CD14-positive monocyte (primary cell): ENCODE data around the gene MPRIP. TPM values are rescaled to one million over a fixed set of nuclear protein-coding genes. Genes with fewer than 3 reads are reported as not detected.

Source experiments
- DNase-seq, 3 donors: peaks; one replicate each; pipeline ENCODE4 v3.0.0-alpha.2; 2011 to 2022
- H2AFZ ChIP-seq: 2 replicates; pipeline ENCODE4 v1.6.0; 2012; ENCODE audit warnings: mild to moderate bottlenecking, low read depth, low read length, inconsistent platforms; ENCODE audit not compliant: insufficient read depth, poor library complexity, severe bottlenecking
- H3K27ac ChIP-seq, 2 donors: 1 replicate in 1 of 2; 2 replicates in 1 of 2; pipeline ENCODE4 v1.5.1; 2012 to 2013; ENCODE audit warnings: low read length in 2 of 2, control low read depth in 1 of 2, inconsistent platforms in 1 of 2, low read depth in 1 of 2, mild to moderate bottlenecking in 1 of 2
- H3K27me3 ChIP-seq, 2 donors: one replicate each; pipeline versions ENCODE4 v1.6.0 to v1.6.1; 2011 to 2013; ENCODE audit warnings: low read length in 2 of 2; ENCODE audit not compliant: control insufficient read depth in 2 of 2, insufficient read depth in 2 of 2
- H3K36me3 ChIP-seq, 2 donors: replicated peaks in 1 of 2; 1 replicate in 1 of 2; 2 replicates in 1 of 2; pipeline versions ENCODE4 v1.5.1 to v1.6.1; 2012 to 2013; ENCODE audit warnings: low read length in 2 of 2, control low read depth in 1 of 2, inconsistent platforms in 1 of 2, mild to moderate bottlenecking in 1 of 2; ENCODE audit not compliant: insufficient read depth in 2 of 2, control insufficient read depth in 1 of 2
- H3K4me1 ChIP-seq, 2 donors: 1 replicate in 1 of 2; 2 replicates in 1 of 2; pipeline versions ENCODE4 v1.5.1 to v1.6.1; 2012 to 2013; ENCODE audit warnings: low read length in 2 of 2, control low read depth in 1 of 2, inconsistent platforms in 1 of 2, mild to moderate bottlenecking in 1 of 2, moderate library complexity in 1 of 2; ENCODE audit not compliant: insufficient read depth in 2 of 2, control insufficient read depth in 1 of 2
- H3K4me2 ChIP-seq: replicated peaks from 2 replicates; pipeline ENCODE3; 2012; ENCODE audit warnings: low read length, moderate library complexity, mild to moderate bottlenecking; ENCODE audit not compliant: poor library complexity, severe bottlenecking; ENCODE audit errors: extremely low read depth
- H3K4me3 ChIP-seq, 3 experiments: fragments of 200-600 bp in 1 of 3; sonication (generic) in 1 of 3; replicated peaks in 1 of 3; 1 replicate in 2 of 3; 2 replicates in 1 of 3; pipeline ENCODE4 v1.5.1; 2011 to 2013; ENCODE audit warnings: low read length in 3 of 3, mild to moderate bottlenecking in 3 of 3, control low read depth in 2 of 3, low read depth in 2 of 3, inconsistent platforms in 1 of 3, moderate library complexity in 1 of 3
- H3K79me2 ChIP-seq: 2 replicates; pipeline ENCODE4 v1.6.0; 2012; ENCODE audit warnings: mild to moderate bottlenecking, control low read depth, inconsistent platforms, low read length, moderate library complexity; ENCODE audit not compliant: insufficient read depth
- H3K9ac ChIP-seq: 2 replicates; pipeline ENCODE4 v1.6.0; 2017; ENCODE audit warnings: low read length, mild to moderate bottlenecking; ENCODE audit not compliant: insufficient read depth, poor library complexity, severe bottlenecking
- H3K9me3 ChIP-seq, 2 donors: replicated peaks in 1 of 2; 1 replicate in 1 of 2; 2 replicates in 1 of 2; pipeline versions ENCODE4 v1.5.1 to v1.6.1; 2012 to 2013; ENCODE audit warnings: low read length in 2 of 2, control low read depth in 1 of 2; ENCODE audit not compliant: control insufficient read depth in 1 of 2, insufficient read depth in 1 of 2
- H4K20me1 ChIP-seq: 2 replicates; pipeline ENCODE4 v1.6.0; 2012; ENCODE audit warnings: mild to moderate bottlenecking, low read length, control low read depth, moderate library complexity; ENCODE audit not compliant: insufficient read depth
- H3K27ac Mint-ChIP-seq, 7 donors: one replicate each; pipeline ENCODE4 v1.8.0; 2020; ENCODE audit warnings: mild to moderate bottlenecking in 7 of 7, mixed read lengths in 7 of 7, moderate library complexity in 6 of 7, inconsistent platforms in 2 of 7
- H3K27me3 Mint-ChIP-seq, 3 donors: one replicate each; pipeline ENCODE4 v1.8.0; 2021 to 2022; ENCODE audit warnings: low read depth in 3 of 3, mild to moderate bottlenecking in 3 of 3, mixed read lengths in 3 of 3, moderate library complexity in 3 of 3, inconsistent platforms in 1 of 3
- H3K36me3 Mint-ChIP-seq, 2 donors: one replicate each; pipeline ENCODE4 v1.8.0; 2020; ENCODE audit warnings: mixed read lengths in 2 of 2, inconsistent platforms in 1 of 2, mild to moderate bottlenecking in 1 of 2
- H3K4me1 Mint-ChIP-seq: one replicate; pipeline ENCODE4 v1.8.0; 2020; ENCODE audit warnings: mild to moderate bottlenecking, mixed read lengths
- H3K4me3 Mint-ChIP-seq, 2 donors: one replicate each; pipeline ENCODE4 v1.8.0; 2020; ENCODE audit warnings: mild to moderate bottlenecking in 2 of 2, mixed read lengths in 2 of 2, moderate library complexity in 1 of 2
- H3K9me3 Mint-ChIP-seq, 7 donors: one replicate each; pipeline ENCODE4 v1.8.0; 2020 to 2022; ENCODE audit warnings: mixed read lengths in 7 of 7, mild to moderate bottlenecking in 6 of 7, moderate library complexity in 6 of 7, inconsistent platforms in 2 of 7
- WGBS: methylation state at CpG from one replicate; pipeline ENCODE4 v1.1.5; 2013; ENCODE audit warnings: missing lambda C conversion rate; ENCODE audit not compliant: insufficient coverage; 5-methylcytosine and 5-hydroxymethylcytosine counted together
- intact Hi-C, 2 donors: fragments of 100-400 bp; cut with micrococcal nuclease; formaldehyde crosslinking; loops; one replicate each; pipeline versions ENCODE4 v1.15.0 to v1.15.1; 2023
- polyA plus RNA-seq, 3 donors: library from polyadenylated mRNA; depleted of rRNA in 1 of 3; unstranded in 2 of 3; stranded (reverse) in 1 of 3; fragments of 300-500 nt in 2 of 3; fragments of >200 nt in 1 of 3; fragmentation: Illumina TruSeq in 2 of 3; gene quantifications; 1 replicate in 2 of 3; 2 replicates in 1 of 3; pipeline ENCODE4 v1.2.3, GENCODE V29; 2012 to 2021
- TF ChIP-seq, protein P1 (sequence below): fragments of 200-600 bp; IDR thresholded peaks from one replicate; pipeline ENCODE4 v1.8.0; 2022; ENCODE audit warnings: antibody characterized with exemption, mild to moderate bottlenecking

The MPRIP gene
- polyA plus RNA-seq, 3 donors, result 2.0 to 48.7 (median 2.5) TPM

DNA sequence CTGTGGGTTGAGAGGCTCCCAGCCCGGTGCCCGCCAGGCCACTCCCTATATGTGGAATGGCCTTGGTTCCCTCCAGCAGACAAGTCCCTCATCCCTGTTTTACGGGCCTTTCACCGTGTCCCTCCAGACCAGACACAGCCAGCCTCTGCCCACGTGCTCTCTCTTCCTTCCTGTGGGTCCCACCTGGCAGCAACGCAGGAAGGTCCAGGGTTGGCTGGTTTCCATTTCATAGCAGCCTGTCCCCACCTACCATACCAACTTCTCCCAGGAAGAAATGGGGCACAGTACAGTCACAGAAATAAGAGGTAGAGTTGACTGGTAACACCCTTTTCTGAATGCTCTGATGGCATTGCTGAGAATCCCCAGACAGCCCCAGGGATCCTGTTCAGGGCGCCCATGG, 128.9 kb downstream of the MPRIP start:
- H3K27me3 Mint-ChIP-seq, result peaks cover 0 to 4% (median 2%) of the 10 kb centered on the region in 3 donors
- Histone ChIP-seq H3K27me3 (no peaks in the 10 kb centered on the region), H3K79me2 (no peaks in the 10 kb centered on the region), H3K4me3 (no peak overlapping the region), H3K9ac (no peak overlapping the region), H3K4me1 (peaks cover 9 to 14% of the 10 kb centered on the region in 2 donors), H4K20me1 (no peaks in the 10 kb centered on the region), H3K4me2 (no peak overlapping the region), H2AFZ (no peak overlapping the region), H3K27ac (no peak overlapping the region), H3K9me3 (no peaks in the 10 kb centered on the region), H3K36me3 (peaks cover 47 to 94% of the 10 kb centered on the region in 2 donors)
- peaks cover 23% of the 10 kb centered on the region for H3K4me1 Mint-ChIP-seq
- intact Hi-C loops, result no loop called here
- TF ChIP-seq, protein P1, sequence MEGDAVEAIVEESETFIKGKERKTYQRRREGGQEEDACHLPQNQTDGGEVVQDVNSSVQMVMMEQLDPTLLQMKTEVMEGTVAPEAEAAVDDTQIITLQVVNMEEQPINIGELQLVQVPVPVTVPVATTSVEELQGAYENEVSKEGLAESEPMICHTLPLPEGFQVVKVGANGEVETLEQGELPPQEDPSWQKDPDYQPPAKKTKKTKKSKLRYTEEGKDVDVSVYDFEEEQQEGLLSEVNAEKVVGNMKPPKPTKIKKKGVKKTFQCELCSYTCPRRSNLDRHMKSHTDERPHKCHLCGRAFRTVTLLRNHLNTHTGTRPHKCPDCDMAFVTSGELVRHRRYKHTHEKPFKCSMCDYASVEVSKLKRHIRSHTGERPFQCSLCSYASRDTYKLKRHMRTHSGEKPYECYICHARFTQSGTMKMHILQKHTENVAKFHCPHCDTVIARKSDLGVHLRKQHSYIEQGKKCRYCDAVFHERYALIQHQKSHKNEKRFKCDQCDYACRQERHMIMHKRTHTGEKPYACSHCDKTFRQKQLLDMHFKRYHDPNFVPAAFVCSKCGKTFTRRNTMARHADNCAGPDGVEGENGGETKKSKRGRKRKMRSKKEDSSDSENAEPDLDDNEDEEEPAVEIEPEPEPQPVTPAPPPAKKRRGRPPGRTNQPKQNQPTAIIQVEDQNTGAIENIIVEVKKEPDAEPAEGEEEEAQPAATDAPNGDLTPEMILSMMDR, result no peak
- WGBS, result 84% methylated on average over 5 of the region's 7 CpGs
- no peaks in the 10 kb centered on the region for H3K9me3 Mint-ChIP-seq
- DNase-seq, result no peak
- H3K27ac Mint-ChIP-seq, result peak overlapping the region in 1 of 7 donors; percentile 50
- peaks cover 60 to 85% of the 10 kb centered on the region in 2 donors for H3K36me3 Mint-ChIP-seq
- no peak overlapping the region for H3K4me3 Mint-ChIP-seq

DNA sequence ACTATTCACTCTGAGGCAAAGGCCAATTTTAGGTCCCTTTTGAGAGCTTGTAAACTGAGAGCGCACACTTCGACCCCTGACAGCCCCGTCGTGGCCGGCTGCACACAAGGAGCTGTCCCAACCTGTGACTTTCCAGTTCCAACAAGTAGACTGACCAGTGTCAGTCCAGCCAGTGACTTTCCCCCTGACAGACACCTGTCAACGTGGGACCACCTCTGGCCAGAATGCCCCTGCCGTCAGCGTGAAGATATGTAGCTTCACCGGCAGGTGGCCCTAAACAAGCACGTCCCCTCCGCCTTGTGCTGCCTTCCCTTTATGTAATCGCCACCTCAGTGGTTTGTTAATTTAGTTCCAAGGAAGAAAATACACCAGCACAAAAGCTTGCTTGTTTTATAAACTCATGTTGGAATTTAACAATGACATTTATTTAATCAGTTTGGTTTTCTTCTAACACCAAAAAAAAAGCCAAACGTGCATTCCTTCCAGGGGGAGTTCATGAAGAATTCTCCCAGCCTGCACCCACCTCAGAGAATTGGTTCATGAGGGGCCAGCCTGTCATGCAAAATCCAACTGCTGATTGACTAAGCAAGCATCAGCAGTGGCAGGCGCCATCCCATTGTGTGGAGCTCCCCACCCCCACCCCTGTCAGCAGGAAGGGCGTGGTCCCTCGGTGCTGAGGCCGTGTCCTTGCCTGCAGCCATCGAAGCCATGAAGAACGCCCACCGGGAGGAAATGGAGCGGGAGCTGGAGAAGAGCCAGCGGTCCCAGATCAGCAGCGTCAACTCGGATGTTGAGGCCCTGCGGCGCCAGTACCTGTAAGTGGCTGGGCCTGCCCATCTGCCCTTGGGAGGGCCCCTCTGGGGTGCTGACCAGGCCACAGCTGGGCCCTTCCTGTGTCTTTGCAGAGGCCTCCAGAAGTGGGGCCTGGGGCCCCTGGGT, 130.0 kb downstream of the MPRIP start:
- Mint-ChIP-seq H3K9me3 (no peaks in the 10 kb centered on the region), H3K4me1 (peaks cover 26% of the 10 kb centered on the region), H3K36me3 (peaks cover 59 to 88% of the 10 kb centered on the region in 2 donors), H3K27ac (peak overlapping the region in 1 of 7 donors; percentile 73), H3K27me3 (peaks cover 0 to 4% (median 0%) of the 10 kb centered on the region in 3 donors), H3K4me3 (no peak overlapping the region)
- peaks cover 10 to 17% of the 10 kb centered on the region in 2 donors for H3K4me1 ChIP-seq
- no peaks in the 10 kb centered on the region for H3K9me3 ChIP-seq
- no peaks in the 10 kb centered on the region for H4K20me1 ChIP-seq
- no peak overlapping the region for H3K9ac ChIP-seq
- no peak overlapping the region for H3K4me2 ChIP-seq
- H3K4me3 ChIP-seq, result no peak overlapping the region
- H3K36me3 ChIP-seq, result peaks cover 45 to 94% of the 10 kb centered on the region in 2 donors
- H3K27ac ChIP-seq, result no peak overlapping the region
- 76% methylated on average over 25 of the region's 26 CpGs for WGBS
- TF ChIP-seq, protein P1, result no peak
- intact Hi-C loops, result no loop called here
- H3K27me3 ChIP-seq, result no peaks in the 10 kb centered on the region
- DNase-seq, result no peak
- H3K79me2 ChIP-seq, result no peaks in the 10 kb centered on the region
- no peak overlapping the region for H2AFZ ChIP-seq
